GM12891 (cell line): ENCODE data around the gene TSC1.

Experiments
- POLR2A ChIP-seq: IDR thresholded peaks from 2 replicates; pipeline ENCODE4 v1.6.1; 2011; ENCODE audit warnings: low read depth, low read length, control low read depth
- POLR2AphosphoS5 ChIP-seq: IDR thresholded peaks from 2 replicates; pipeline ENCODE4 v1.6.1; 2011; ENCODE audit warnings: low read depth, low read length, control low read depth
- POU2F2 ChIP-seq: IDR thresholded peaks from 2 replicates; pipeline ENCODE4 v1.6.1; 2011; ENCODE audit warnings: low read depth, mild to moderate bottlenecking, control low read depth, low read length, moderate library complexity
- SPI1 ChIP-seq: IDR thresholded peaks from 2 replicates; pipeline ENCODE4 v1.6.1; 2011; ENCODE audit warnings: low read depth, low read length, control low read depth
- TAF1 ChIP-seq: IDR thresholded peaks from 2 replicates; pipeline ENCODE4 v1.6.1; 2011; ENCODE audit warnings: low read depth, low read length, control low read depth

DNA sequence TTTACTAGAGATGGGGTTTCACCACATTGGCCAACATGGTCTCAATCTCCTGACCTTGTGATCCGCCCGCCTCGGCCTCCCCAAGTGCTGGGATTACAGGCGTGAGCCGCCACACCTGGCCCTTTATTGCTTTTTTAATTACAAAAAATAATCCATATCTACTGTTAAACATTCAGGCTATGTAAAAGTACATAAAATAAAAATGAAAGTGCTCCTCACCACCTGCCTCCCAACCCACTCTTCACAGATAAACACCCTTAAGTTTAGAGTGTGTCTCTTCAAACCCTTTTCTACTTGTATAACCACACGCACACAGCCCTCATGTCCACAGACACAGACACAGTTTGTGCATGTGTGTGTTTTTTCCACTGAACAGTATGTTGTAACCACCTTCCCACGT, 16.7 kb downstream of the TSC1 start:
- no peak for TF ChIP-seq POLR2A
- no peak for TF ChIP-seq POLR2AphosphoS5
- no peak for TF ChIP-seq TAF1
- TF ChIP-seq SPI1, result no peak
- no peak for TF ChIP-seq POU2F2
